Measurements from ENCODE around the gene AUP1. TPM values are rescaled to one million over a fixed set of nuclear protein-coding genes. Genes with fewer than 3 reads are reported as not detected.

Gene AUP1
- total and polyA plus RNA-seq, 2 of the 8 experiments (the other 6 are each of a cell fraction or from before 2014, with no cell fraction given), result 83.4 to 121 TPM

DNA sequence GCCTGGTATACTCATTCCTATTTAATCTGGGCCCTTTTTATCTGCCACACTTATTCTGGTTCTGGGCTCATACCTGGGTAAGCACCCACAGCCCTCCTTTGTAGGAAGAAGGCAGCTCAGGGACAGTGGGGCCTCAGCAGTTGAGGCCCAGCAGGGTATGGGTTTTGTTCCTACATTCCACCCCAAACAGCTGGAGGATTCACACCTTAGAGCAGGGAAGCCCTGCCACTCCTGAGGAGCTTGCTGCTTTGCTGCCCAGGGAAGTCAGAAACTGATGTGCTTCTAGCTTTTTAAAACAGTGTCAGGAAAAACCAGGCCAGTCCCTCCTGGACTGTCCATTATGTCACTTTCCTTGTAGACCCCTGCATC, 28.9 kb downstream of the AUP1 start:
- Histone ChIP-seq H3K14ac (ENCODE audit: insufficient read length) (no peak overlapping the region), H3K56ac (replicated peaks; ENCODE audit: insufficient read length, low read depth, low read length) (no peak overlapping the region), H3K18ac (ENCODE audit: extremely low read depth, low read length) (no peak overlapping the region), H4K20me1 (replicated peaks in 1 of 2; ENCODE audit: control insufficient read depth in 1 of 2, insufficient read depth in 2 of 2, low read length in 2 of 2) (peaks cover 0 to 15% of the 10 kb centered on the region in 2 experiments), H3K23ac (ENCODE audit: insufficient read length) (no peak overlapping the region), H4K5ac (ENCODE audit: insufficient read length, low read depth, low read length) (no peak overlapping the region), H4K8ac (ENCODE audit: extremely low read depth, insufficient read depth, low read length) (no peak overlapping the region), H2BK20ac (ENCODE audit: low read length) (no peak overlapping the region), H3K79me2 (ENCODE audit: control insufficient read depth in 1 of 2, insufficient read depth in 2 of 2, low read length in 2 of 2) (no peaks in the 10 kb centered on the region), H2AFZ (ENCODE audit: low read length) (no peak overlapping the region), H2BK15ac (ENCODE audit: low read length) (no peak overlapping the region), H3K79me1 (ENCODE audit: low read depth, low read length) (no peaks in the 10 kb centered on the region), H3K4me1 (replicated peaks in 1 of 4; ENCODE audit: control insufficient read depth in 3 of 4, insufficient read depth in 4 of 4, low read length in 3 of 4) (peaks cover 7 to 59% (median 38%) of the 10 kb centered on the region in 4 experiments), H4K91ac (replicated peaks; ENCODE audit: insufficient read length, low read length) (no peak overlapping the region), H3K9me3 (ENCODE audit: insufficient read depth in 2 of 2, low read depth in 1 of 2, low read length in 1 of 2) (no peaks in the 10 kb centered on the region), H3K23me2 (ENCODE audit: low read depth, low read length) (peaks cover 35% of the 10 kb centered on the region; the same call in 1 of the 2 replicates), H2BK12ac (ENCODE audit: low read depth, low read length) (no peak overlapping the region), H3K9ac (replicated peaks in 1 of 4; ENCODE audit: extremely low read depth in 1 of 4, low read depth in 3 of 4, low read length in 3 of 4) (no peak overlapping the region), H2AK5ac (ENCODE audit: low read depth, low read length) (no peak overlapping the region), H3K4me2 (ENCODE audit: insufficient read depth in 1 of 2, low read depth in 2 of 2, low read length in 2 of 2) (peak overlapping the region in 1 of 2 experiments; percentile 78; a peak in 1 of 4 replicates), H3K4ac (replicated peaks; ENCODE audit: insufficient read length, low read depth, low read length) (no peak overlapping the region), H3K4me3 (ENCODE audit: extremely low read depth in 1 of 4, insufficient read depth in 2 of 4, low read depth in 3 of 4, low read length in 4 of 4) (0 out of 8 replicates have a peak overlapping the region, but pooled peaks of 1 of the 4 experiments have one; percentile 57), H3K27me3 (replicated peaks in 1 of 4; ENCODE audit: control insufficient read depth in 3 of 4, extremely low read depth in 1 of 4, insufficient read depth in 3 of 4, low read length in 3 of 4) (peaks cover 82 to 100% (median 100%) of the 10 kb centered on the region in 4 experiments), H3K36me3 (ENCODE audit: control insufficient read depth in 2 of 4, insufficient read depth in 4 of 4, low read length in 3 of 4) (peaks cover 0 to 5% (median 2%) of the 10 kb centered on the region in 4 experiments; a peak in 6 of 8 replicates), H2BK120ac (replicated peaks; ENCODE audit: low read depth, low read length) (no peak overlapping the region), H2BK5ac (ENCODE audit: low read depth, low read length) (no peak overlapping the region), H3K27ac (ENCODE audit: low read depth, low read length) (no peak overlapping the region)
- DNase-seq (ENCODE audit: low read depth in 1 of 2, low spot score in 2 of 2), result peak in 1 of 2 experiments; percentile 50
- POLR2A ChIA-PET (ENCODE audit: partially characterized antibody), result interaction anchor here (0.9 to 9.4 kb wide), 13 partner anchors 9 to 88 kb away, joined by 3 to 73 read pairs (median 3); partner anchors contain the start of genes AUP1, CCDC142, DQX1 and HTRA2
- CTCF ChIA-PET (ENCODE audit: partially characterized antibody), result interaction anchor here (0.7 to 5.1 kb wide), 15 partner anchors 9 to 91 kb away, joined by 3 to 24 read pairs (median 6); partner anchors contain the start of genes AUP1, CCDC142, HTRA2 and TLX2
- no peak for FAIRE-seq
- no peak for TF ChIP-seq RBBP5 (IDR thresholded peaks at IDR 0.05; ENCODE audit: borderline replicate concordance, low read depth, low read length)
- 0 out of 2 replicates have a peak, but pooled peaks have one; percentile 28 for TF ChIP-seq TEAD4 (IDR thresholded peaks at IDR 0.05; ENCODE audit: low read depth, low read length)
